PC-9 (cell line): ENCODE measurements around the gene MARS2. TPM values are rescaled to one million over a fixed set of nuclear protein-coding genes. Genes with fewer than 3 reads are reported as not detected.

Experiments
- BruUV-seq: library from RNA; stranded (reverse); fragments of 400-500 nt; replicated peaks from 2 replicates; lab custom pipeline; 2021; lab: Mats Ljungman, UMichigan
- CTCF ChIA-PET: fragments of 300-600 bp; sonication (Branson Sonifier 250); formaldehyde crosslinking; loops from one replicate; lab custom pipeline; 2022; ENCODE audit warnings: antibody characterized with exemption; lab: Charles Lee
- POLR2A ChIA-PET: fragments of 300-600 bp; sonication (Branson Sonifier 250); formaldehyde crosslinking; loops from one replicate; lab custom pipeline; 2022; ENCODE audit warnings: antibody characterized with exemption; ENCODE audit not compliant: unreplicated experiment; lab: Charles Lee
- DNase-seq, 2 experiments: peaks; one replicate each; pipeline versions ENCODE4 v3.0.0 to v3.0.0-alpha.2; 2015 to 2022; ENCODE audit warnings: mixed read lengths in 1 of 2
- H2AFZ ChIP-seq: fragments of 200-600 bp; sonication (generic); 2 replicates; pipeline ENCODE4 v1.8.1; 2017; ENCODE audit warnings: antibody characterized with exemption
- H3F3A ChIP-seq: fragments of 200-600 bp; sonication (generic); 2 replicates; pipeline ENCODE4 v1.8.1; 2017; ENCODE audit warnings: antibody characterized with exemption, mild to moderate bottlenecking, low read depth; ENCODE audit not compliant: insufficient read depth
- H3K27ac ChIP-seq: fragments of 200-600 bp; sonication (generic); 2 replicates; pipeline ENCODE4 v1.6.1; 2016; ENCODE audit warnings: mixed run types
- H3K27me3 ChIP-seq: fragments of 200-600 bp; sonication (generic); 2 replicates; pipeline ENCODE4 v1.6.1; 2016; ENCODE audit warnings: low read depth, mixed run types; ENCODE audit not compliant: insufficient read depth
- H3K36me3 ChIP-seq: fragments of 200-600 bp; sonication (generic); 2 replicates; pipeline ENCODE4 v1.6.1; 2016; ENCODE audit warnings: low read depth, mixed run types
- H3K4me1 ChIP-seq: fragments of 200-600 bp; sonication (generic); replicated peaks from 2 replicates; pipeline ENCODE4 v1.6.1; 2016; ENCODE audit warnings: mixed run types; ENCODE audit not compliant: insufficient read depth
- H3K4me2 ChIP-seq: fragments of 200-600 bp; sonication (generic); 2 replicates; pipeline ENCODE4 v1.6.1; 2017; ENCODE audit warnings: mixed run types
- H3K4me3 ChIP-seq: fragments of 200-600 bp; sonication (generic); 2 replicates; pipeline ENCODE4 v1.6.1; 2016; ENCODE audit warnings: mixed run types
- H3K79me2 ChIP-seq: fragments of 200-600 bp; sonication (generic); 2 replicates; pipeline ENCODE4 v1.6.1; 2017; ENCODE audit warnings: low read depth, mixed run types
- H3K9me2 ChIP-seq: fragments of 200-600 bp; sonication (generic); 2 replicates; pipeline ENCODE4 v1.8.1; 2017; ENCODE audit warnings: mild to moderate bottlenecking; ENCODE audit not compliant: insufficient read depth
- H3K9me3 ChIP-seq: fragments of 200-600 bp; sonication (generic); 2 replicates; pipeline ENCODE4 v1.8.1; 2016; ENCODE audit warnings: low read depth; ENCODE audit not compliant: insufficient read depth
- H4K20me1 ChIP-seq: fragments of 200-600 bp; sonication (generic); 2 replicates; pipeline ENCODE4 v1.8.1; 2017; ENCODE audit not compliant: insufficient read depth
- CTCF ChIP-seq: fragments of 200-600 bp; sonication (generic); conservative IDR thresholded peaks from 2 replicates; pipeline ENCODE4 v1.6.1; 2017; ENCODE audit warnings: mixed run types, antibody characterized with exemption, mild to moderate bottlenecking, moderate library complexity
- EZH2 ChIP-seq: fragments of 200-600 bp; sonication (generic); IDR thresholded peaks from 2 replicates; pipeline ENCODE4 v1.8.0; 2017; ENCODE audit warnings: antibody characterized with exemption, low read depth
- intact Hi-C: fragments of 100-400 bp; cut with micrococcal nuclease; formaldehyde crosslinking; loops from one replicate; pipeline ENCODE4 v1.10.0; 2022; ENCODE audit not compliant: unreplicated experiment
- total RNA-seq: library from RNA; stranded (reverse); gene quantifications from 2 replicates; pipeline ENCODE4 v1.2.3, GENCODE V29; 2021

Gene MARS2
- total RNA-seq, 1 experiment from 2014 or later: 5.1 TPM

GRCh38 chr2:197672371-197672893 lies 32.7 kb upstream of the MARS2 start:
- Histone ChIP-seq H3K27me3 (no peaks in the 10 kb centered on the region), H3K4me1 (no peaks in the 10 kb centered on the region), H3K4me2 (no peak overlapping the region), H3K27ac (no peak overlapping the region), H3K36me3 (no peaks in the 10 kb centered on the region), H3K4me3 (no peak overlapping the region), H4K20me1 (no peaks in the 10 kb centered on the region), H3K9me3 (no peaks in the 10 kb centered on the region), H3K9me2 (no peaks in the 10 kb centered on the region), H2AFZ (no peak overlapping the region), H3K79me2 (no peaks in the 10 kb centered on the region), H3F3A (no peaks in the 10 kb centered on the region)
- no TSS peak for BruUV-seq
- DNase-seq: no peak
- no peak for TF ChIP-seq EZH2
- no peak for TF ChIP-seq CTCF
- intact Hi-C loops: no loop called here
- CTCF ChIA-PET: no interaction called here
- POLR2A ChIA-PET: no interaction called here

- Histone ChIP-seq H3K9me3 (no peaks in the 10 kb centered on the region), H3K27me3 (no peaks in the 10 kb centered on the region), H3K4me1 (no peaks in the 10 kb centered on the region), H3K79me2 (no peaks in the 10 kb centered on the region), H3K4me2 (no peak overlapping the region), H3K4me3 (no peak overlapping the region), H3F3A (no peaks in the 10 kb centered on the region), H3K9me2 (no peaks in the 10 kb centered on the region), H3K36me3 (no peaks in the 10 kb centered on the region), H2AFZ (no peak overlapping the region), H4K20me1 (no peaks in the 10 kb centered on the region), H3K27ac (no peak overlapping the region)
- no peak for TF ChIP-seq EZH2
- no peak for TF ChIP-seq CTCF
- BruUV-seq: no TSS peak
- intact Hi-C loops: no loop called here
- ChIA-PET POLR2A (no interaction called here), CTCF (no interaction called here)
- no peak for DNase-seq
Measured at GRCh38 chr2:197673106-197673505, 32.1 kb upstream of the MARS2 start.

- CTCF ChIA-PET: no interaction called here
- H2AFZ ChIP-seq: no peak overlapping the region
Measured at GRCh38 chr2:197673606-197674005, 31.6 kb upstream of the MARS2 start.

More at GRCh38 chr2:197673606-197674005, 31.6 kb upstream of the MARS2 start:
- Histone ChIP-seq H3K27ac (no peak overlapping the region), H3K4me1 (no peaks in the 10 kb centered on the region), H3K36me3 (no peaks in the 10 kb centered on the region), H3K9me2 (no peaks in the 10 kb centered on the region), H3K4me3 (no peak overlapping the region), H4K20me1 (no peaks in the 10 kb centered on the region), H3K79me2 (no peaks in the 10 kb centered on the region), H3K4me2 (no peak overlapping the region), H3K9me3 (no peaks in the 10 kb centered on the region), H3F3A (no peaks in the 10 kb centered on the region), H3K27me3 (no peaks in the 10 kb centered on the region)
- DNase-seq: no peak
- no TSS peak for BruUV-seq
- POLR2A ChIA-PET: no interaction called here
- TF ChIP-seq EZH2 (no peak), CTCF (no peak)
- intact Hi-C loops: no loop called here
